Esophagus squamous epithelium (tissue), 4 donors: ENCODE results near the gene NLRC5.

ENCODE experiments used
- POLR2A ChIP-seq, 4 donors: fragments of 450-650 bp; IDR thresholded peaks; one replicate each; pipeline ENCODE4 v1.6.1; 2017; ENCODE audit warnings: antibody characterized with exemption in 4 of 4, mild to moderate bottlenecking in 4 of 4, moderate library complexity in 3 of 4
- TF ChIP-seq, protein P1 (sequence below), 6 experiments: fragments of 450-650 bp in 4 of 6; fragments of 200-600 bp in 2 of 6; sonication (generic) in 2 of 6; IDR thresholded peaks; one replicate each; pipeline ENCODE4 v1.5.1; 2016 to 2019; ENCODE audit warnings: antibody characterized with exemption in 6 of 6, mild to moderate bottlenecking in 4 of 6, moderate library complexity in 4 of 6

- TF ChIP-seq, protein P1, sequence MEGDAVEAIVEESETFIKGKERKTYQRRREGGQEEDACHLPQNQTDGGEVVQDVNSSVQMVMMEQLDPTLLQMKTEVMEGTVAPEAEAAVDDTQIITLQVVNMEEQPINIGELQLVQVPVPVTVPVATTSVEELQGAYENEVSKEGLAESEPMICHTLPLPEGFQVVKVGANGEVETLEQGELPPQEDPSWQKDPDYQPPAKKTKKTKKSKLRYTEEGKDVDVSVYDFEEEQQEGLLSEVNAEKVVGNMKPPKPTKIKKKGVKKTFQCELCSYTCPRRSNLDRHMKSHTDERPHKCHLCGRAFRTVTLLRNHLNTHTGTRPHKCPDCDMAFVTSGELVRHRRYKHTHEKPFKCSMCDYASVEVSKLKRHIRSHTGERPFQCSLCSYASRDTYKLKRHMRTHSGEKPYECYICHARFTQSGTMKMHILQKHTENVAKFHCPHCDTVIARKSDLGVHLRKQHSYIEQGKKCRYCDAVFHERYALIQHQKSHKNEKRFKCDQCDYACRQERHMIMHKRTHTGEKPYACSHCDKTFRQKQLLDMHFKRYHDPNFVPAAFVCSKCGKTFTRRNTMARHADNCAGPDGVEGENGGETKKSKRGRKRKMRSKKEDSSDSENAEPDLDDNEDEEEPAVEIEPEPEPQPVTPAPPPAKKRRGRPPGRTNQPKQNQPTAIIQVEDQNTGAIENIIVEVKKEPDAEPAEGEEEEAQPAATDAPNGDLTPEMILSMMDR (IDR thresholded peaks at IDR 0.05), result no peak
- no peak for TF ChIP-seq POLR2A (IDR thresholded peaks at IDR 0.05)
Observed at GRCh38 chr16:56944954-56945839, 44.2 kb upstream of the NLRC5 start.
